SK-N-SH (cell line): Measurements from ENCODE around the gene EME2. TPM values are rescaled to one million over a fixed set of nuclear protein-coding genes. Genes with fewer than 3 reads are reported as not detected.
A peak's percentile ranks its signal among the peaks of the same experiment; 100 is the strongest.

ENCODE experiments used
- CTCF ChIA-PET: fragments of 300-600, 350-600 bp; formaldehyde crosslinking; extraction: SDS; loops from one replicate; lab custom pipeline; 2021; lab: Yijun Ruan, JAX
- POLR2A ChIA-PET: fragments of 350-600 bp; sonication (Branson Sonifier 250); formaldehyde crosslinking; extraction: SDS; loops from one replicate; lab custom pipeline; 2020; ENCODE audit warnings: antibody characterized with exemption, inconsistent platforms; lab: Yijun Ruan, JAX
- DNase-seq: peaks from one replicate; pipeline ENCODE4 v3.0.0; 2012
- H2AFZ ChIP-seq: fragments of 200-600 bp; sonication (generic); 2 replicates; pipeline ENCODE4 v1.8.1; 2016; ENCODE audit warnings: antibody characterized with exemption, mild to moderate bottlenecking, low read depth
- H3F3A ChIP-seq: fragments of 200-600 bp; sonication (generic); replicated peaks from 2 replicates; pipeline ENCODE3; 2016; ENCODE audit warnings: antibody characterized with exemption, mild to moderate bottlenecking; ENCODE audit not compliant: insufficient read depth
- H3K27ac ChIP-seq, 2 experiments: fragments of 200-500 bp in 1 of 2; fragments of 200-600 bp in 1 of 2; sonication (Bioruptor generic) in 1 of 2; sonication (generic), shearing (Covaris generic) in 1 of 2; 2 replicates each; pipeline versions ENCODE4 v1.5.1 to v1.6.1; 2014 to 2016; ENCODE audit warnings: low read depth in 2 of 2, inconsistent platforms in 1 of 2, low read length in 1 of 2, mild to moderate bottlenecking in 1 of 2, mixed read lengths in 1 of 2
- H3K27me3 ChIP-seq: fragments of 200-600 bp; sonication (generic), shearing (Covaris generic); 2 replicates; pipeline ENCODE4 v1.6.1; 2016; ENCODE audit warnings: mixed run types; ENCODE audit not compliant: insufficient read depth
- H3K36me3 ChIP-seq, 2 experiments: fragments of 200-500 bp in 1 of 2; fragments of 200-600 bp in 1 of 2; sonication (Bioruptor generic) in 1 of 2; sonication (generic) in 1 of 2; replicated peaks in 1 of 2; 2 replicates each; pipeline versions ENCODE3 to v1.5.1; 2014 to 2016; ENCODE audit warnings: low read length in 1 of 2, mild to moderate bottlenecking in 1 of 2; ENCODE audit not compliant: insufficient read depth in 2 of 2, control insufficient read depth in 1 of 2
- H3K4me1 ChIP-seq, 2 experiments: fragments of 200-500 bp in 1 of 2; fragments of 200-600 bp in 1 of 2; sonication (Bioruptor generic) in 1 of 2; sonication (generic), shearing (Covaris generic) in 1 of 2; 2 replicates each; pipeline versions ENCODE4 v1.5.1 to v1.6.1; 2014 to 2016; ENCODE audit warnings: low read depth in 1 of 2, low read length in 1 of 2, mixed run types in 1 of 2; ENCODE audit not compliant: insufficient read depth in 2 of 2, control insufficient read depth in 1 of 2
- H3K4me2 ChIP-seq: fragments of 200-600 bp; sonication (generic), shearing (Covaris generic); 2 replicates; pipeline ENCODE4 v1.6.1; 2017; ENCODE audit warnings: mixed run types
- H3K4me3 ChIP-seq, 2 experiments: fragments of 200-500 bp in 1 of 2; fragments of 200-600 bp in 1 of 2; sonication (Bioruptor generic) in 1 of 2; sonication (generic), shearing (Covaris generic) in 1 of 2; 2 replicates each; pipeline versions ENCODE4 v1.5.1 to v1.8.1; 2014 to 2016; ENCODE audit warnings: low read depth in 2 of 2, inconsistent platforms in 1 of 2, low read length in 1 of 2, mild to moderate bottlenecking in 1 of 2, mixed read lengths in 1 of 2, moderate library complexity in 1 of 2
- H3K79me2 ChIP-seq: fragments of 200-600 bp; sonication (generic); 2 replicates; pipeline ENCODE4 v1.8.1; 2017; ENCODE audit warnings: mild to moderate bottlenecking; ENCODE audit not compliant: insufficient read depth
- H3K9ac ChIP-seq: fragments of 200-600 bp; sonication (generic); 2 replicates; pipeline ENCODE4 v1.6.1; 2017; ENCODE audit warnings: mixed run types
- H3K9me2 ChIP-seq: fragments of 200-600 bp; sonication (generic); 2 replicates; pipeline ENCODE4 v1.6.1; 2017; ENCODE audit warnings: mixed run types
- H3K9me3 ChIP-seq: fragments of 200-600 bp; sonication (generic); 2 replicates; pipeline ENCODE4 v1.6.1; 2017; ENCODE audit warnings: mixed run types, mild to moderate bottlenecking, moderate library complexity
- H4K20me1 ChIP-seq: fragments of 200-600 bp; sonication (generic); 2 replicates; pipeline ENCODE4 v1.6.1; 2017; ENCODE audit warnings: mild to moderate bottlenecking, mixed run types; ENCODE audit not compliant: insufficient read depth
- CTCF ChIP-seq: fragments of 200-600 bp; sonication (generic); IDR thresholded peaks from 2 replicates; pipeline ENCODE4 v1.6.1; 2017; ENCODE audit warnings: antibody characterized with exemption, mild to moderate bottlenecking, moderate library complexity
- ELF1 ChIP-seq: IDR thresholded peaks from 2 replicates; pipeline ENCODE4 v1.4.0; 2012
- EP300 ChIP-seq, 2 experiments: IDR thresholded peaks; 2 replicates each; pipeline versions ENCODE4 v1.4.0 to v1.6.1; 2012; ENCODE audit warnings: borderline replicate concordance in 1 of 2, low read depth in 1 of 2, low read length in 1 of 2
- EZH2phosphoT487 ChIP-seq: fragments of 200-600 bp; sonication (generic); IDR thresholded peaks from 2 replicates; pipeline ENCODE4 v1.6.1; 2017; ENCODE audit warnings: low read depth, mixed run types, mild to moderate bottlenecking, antibody characterized with exemption, moderate library complexity, borderline replicate concordance
- FOSL2 ChIP-seq: IDR thresholded peaks from 2 replicates; pipeline ENCODE4 v1.4.0; 2012; ENCODE audit warnings: low read depth, mild to moderate bottlenecking, moderate library complexity, borderline replicate concordance
- FOXJ3 ChIP-seq: sonication (generic); formaldehyde crosslinking; IDR thresholded peaks from 2 replicates; pipeline ENCODE4 v1.5.1; 2020; ENCODE audit warnings: mild to moderate bottlenecking, missing genetic modification reagents
- GABPA ChIP-seq: IDR thresholded peaks from 2 replicates; pipeline ENCODE4 v1.4.0; 2012; ENCODE audit warnings: low read depth, mild to moderate bottlenecking
- IRF3 ChIP-seq: fragments of 150-350 bp; IDR thresholded peaks from 2 replicates; pipeline ENCODE4 v1.6.1; 2016; ENCODE audit warnings: mild to moderate bottlenecking, low read depth, low read length
- MAX ChIP-seq: IDR thresholded peaks from 2 replicates; pipeline ENCODE4 v1.4.0; 2012; ENCODE audit warnings: low read depth
- MXI1 ChIP-seq: IDR thresholded peaks from 2 replicates; pipeline ENCODE4 v1.6.1; 2012; ENCODE audit warnings: mild to moderate bottlenecking, low read depth, low read length, improper control_type of control experiment
- NFIC ChIP-seq: IDR thresholded peaks from 2 replicates; pipeline ENCODE4 v1.4.0; 2012; ENCODE audit warnings: borderline replicate concordance
- PBX3 ChIP-seq: IDR thresholded peaks from 2 replicates; pipeline ENCODE4; 2012
- POLR2AphosphoS5 ChIP-seq: IDR thresholded peaks from 2 replicates; pipeline ENCODE4 v1.6.1; 2012; ENCODE audit warnings: low read depth, low read length
- RAD21 ChIP-seq: IDR thresholded peaks from 2 replicates; pipeline ENCODE4 v1.6.1; 2012; ENCODE audit warnings: mild to moderate bottlenecking, low read length
- REST ChIP-seq: IDR thresholded peaks from 2 replicates; pipeline ENCODE4 v1.6.1; 2012; ENCODE audit warnings: mild to moderate bottlenecking, low read depth, low read length, moderate library complexity
- RFX5 ChIP-seq: IDR thresholded peaks from 2 replicates; pipeline ENCODE4 v1.6.1; 2012; ENCODE audit warnings: mild to moderate bottlenecking, improper control_type of control experiment, low read length
- RXRA ChIP-seq: IDR thresholded peaks from 2 replicates; pipeline ENCODE4 v1.4.0; 2012; ENCODE audit warnings: low read depth, mild to moderate bottlenecking, borderline replicate concordance
- SIN3A ChIP-seq: IDR thresholded peaks from 2 replicates; pipeline ENCODE4 v1.6.1; 2012; ENCODE audit warnings: low read depth, mild to moderate bottlenecking, low read length, moderate library complexity, borderline replicate concordance
- SMC3 ChIP-seq: IDR thresholded peaks from 2 replicates; pipeline ENCODE4 v1.6.1; 2012; ENCODE audit warnings: low read depth, low read length, improper control_type of control experiment
- TAF1 ChIP-seq: IDR thresholded peaks from 2 replicates; pipeline ENCODE4 v1.6.1; 2012; ENCODE audit warnings: low read depth, mild to moderate bottlenecking, low read length, moderate library complexity, borderline replicate concordance
- USF1 ChIP-seq: IDR thresholded peaks from 2 replicates; pipeline ENCODE4 v1.4.0; 2012; ENCODE audit warnings: low read depth, borderline replicate concordance
- YY1 ChIP-seq: IDR thresholded peaks from 2 replicates; pipeline ENCODE4 v1.4.0; 2012; ENCODE audit warnings: low read depth, mild to moderate bottlenecking
- WGBS: methylation state at CpG from one replicate; pipeline ENCODE4 v1.1.6; 2017; ENCODE audit warnings: low lambda C conversion rate; 5-methylcytosine and 5-hydroxymethylcytosine counted together
- polyA plus RNA-seq, 3 experiments: library from polyadenylated mRNA; depleted of rRNA; stranded (reverse); fragments of >200 nt; gene quantifications; 2 replicates each; pipeline ENCODE4 v1.2.3, GENCODE V29; 2012

Gene EME2
- polyA plus RNA-seq, 1 of the 3 experiments (the other 2 are of a cell fraction) = 10.1 TPM

GRCh38 chr16:1772908-1773702 is 495 bp downstream of the EME2 start, which contains the start of gene MRPS34:
Gene MRPS34, minus strand, starts transcription at chr16:1773134. Its CDS starts 15 bp downstream, at chr16:1773119.
- H3K79me2 ChIP-seq = peaks cover 31% of the 10 kb centered on the region
- peaks cover 0 to 32% of the 10 kb centered on the region in 2 experiments; a peak in 2 of 4 replicates for H3K4me1 ChIP-seq
- H4K20me1 ChIP-seq = peaks cover 11% of the 10 kb centered on the region; the same call in 1 of the 2 replicates
- H3K27me3 ChIP-seq = no peaks in the 10 kb centered on the region
- H3K9me3 ChIP-seq = no peaks in the 10 kb centered on the region
- TF ChIP-seq CTCF (peak; percentile 74), EZH2phosphoT487 (no peak), NFIC (no peak), REST (peak; percentile 45; the same call in 1 of the 2 replicates), TAF1 (peak; percentile 95), RFX5 (no peak), PBX3 (no peak), MXI1 (peak; percentile 55; the same call in 1 of the 2 replicates), EP300 (IDR thresholded peaks at IDR 0.05; ENCODE audit: borderline replicate concordance in 1 of 2, low read depth in 1 of 2, low read length in 1 of 2) (no peak), SIN3A (peak; percentile 83; the same call in 1 of the 2 replicates), YY1 (peak; percentile 89), POLR2AphosphoS5 (peak; percentile 74), RAD21 (peak; percentile 29; the same call in 1 of the 2 replicates), USF1 (no peak), RXRA (no peak), GABPA (peak; percentile 95), ELF1 (peak; percentile 87), MAX (peak; percentile 44), SMC3 (peak; percentile 19; the same call in 1 of the 2 replicates), FOSL2 (no peak), IRF3 (no peak), FOXJ3 (no peak)
- TF ChIP-seq, all 33 proteins: peak for 12
- WGBS = 0% methylated on average over 20 of the region's 108 CpGs
- peak within 1 kb of the TSS; percentile 90 to 91 for H3K4me3 ChIP-seq
- H3K9me2 ChIP-seq = no peaks in the 10 kb centered on the region
- peak within 1 kb of the TSS; percentile 78 to 92 for H3K27ac ChIP-seq
- H3F3A ChIP-seq = peaks cover 11% of the 10 kb centered on the region
- DNase-seq = peak; percentile 93
- H3K9ac ChIP-seq = peak within 1 kb of the TSS; percentile 93
- peak within 1 kb of the TSS; percentile 95 for H3K4me2 ChIP-seq
- no peak within 1 kb of the TSS for H2AFZ ChIP-seq
- ChIA-PET POLR2A (interaction anchor here (0.6 to 3.8 kb wide), 6 partner anchors 9 to 382 kb away, joined by 3 to 24 read pairs (median 4); partner anchors contain the start of genes JPT2, MAPK8IP3, NUBP2 and SPSB3), CTCF (interaction anchor here (0.6 to 4.4 kb wide), 11 partner anchors 10 to 410 kb away, joined by 3 to 40 read pairs (median 3); partner anchors contain the start of genes FAHD1, HAGH, MAPK8IP3 and NUBP2)
- H3K36me3 ChIP-seq = peaks cover 6 to 41% of the 10 kb centered on the region in 2 experiments
